ENCODE results near the gene ANO2.

DNA sequence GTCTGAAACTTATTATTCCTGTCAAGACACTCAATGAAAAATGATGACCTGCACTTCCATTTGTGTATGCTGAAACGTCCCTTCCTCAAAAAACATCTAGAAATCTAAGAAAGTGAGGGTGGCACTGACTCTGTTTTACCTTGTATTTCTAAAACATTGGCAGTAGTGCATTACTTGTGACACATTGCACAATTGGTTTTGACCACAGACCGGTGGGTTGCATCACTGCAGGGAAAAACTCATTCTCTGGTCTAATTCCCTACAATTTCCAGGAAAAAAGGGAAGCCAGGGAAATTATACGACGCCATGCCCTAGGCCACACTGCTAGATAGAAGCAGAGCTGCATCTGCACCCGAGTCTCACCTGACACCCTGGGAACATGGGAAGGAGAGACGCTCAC, 356.5 kb downstream of the ANO2 start:
- TF ChIP-seq GATA3 (IDR thresholded peaks at IDR 0.05; ENCODE audit: low read depth, low read length) (no peak), GATA2 (IDR thresholded peaks at IDR 0.05; ENCODE audit: low read depth, low read length) (no peak)
